Keratinocyte (primary cell): ENCODE data around the gene TBC1D22B. TPM values are rescaled to one million over a fixed set of nuclear protein-coding genes. Genes with fewer than 3 reads are reported as not detected.

ENCODE experiments used
- DNase-seq: peaks from one replicate; pipeline ENCODE4 v3.0.0-alpha.2; 2011; ENCODE audit warnings: low read depth, missing footprints, low spot score
- FAIRE-seq: peaks from 2 replicates; lab custom pipeline; 2011; peaks lifted over from hg19 to GRCh38; lab: Jason Lieb, UNC
- H2AFZ ChIP-seq: 2 replicates; pipeline ENCODE4 v1.6.0; 2012; ENCODE audit warnings: low read length, control low read depth, inconsistent platforms; ENCODE audit not compliant: control insufficient read depth
- H3K27ac ChIP-seq: 2 replicates; pipeline ENCODE4 v1.5.1; 2011; ENCODE audit warnings: low read length; ENCODE audit not compliant: control insufficient read depth, insufficient read depth
- H3K27me3 ChIP-seq: 3 replicates; pipeline ENCODE4 v1.6.0; 2011; ENCODE audit warnings: low read length; ENCODE audit not compliant: control insufficient read depth, insufficient read depth; ENCODE audit errors: extremely low read depth
- H3K36me3 ChIP-seq, 2 experiments: 2 replicates in 1 of 2; 3 replicates in 1 of 2; pipeline ENCODE4 v1.5.1; 2011; ENCODE audit warnings: low read length in 2 of 2, mild to moderate bottlenecking in 1 of 2; ENCODE audit not compliant: control insufficient read depth in 2 of 2, insufficient read depth in 2 of 2; ENCODE audit errors: extremely low read depth in 1 of 2
- H3K4me1 ChIP-seq: 3 replicates; pipeline ENCODE4 v1.5.1; 2011; ENCODE audit warnings: low read length; ENCODE audit not compliant: control insufficient read depth, insufficient read depth; ENCODE audit errors: extremely low read depth
- H3K4me2 ChIP-seq: 3 replicates; pipeline ENCODE4 v1.6.0; 2011; ENCODE audit warnings: low read depth, low read length; ENCODE audit not compliant: control insufficient read depth, insufficient read depth; ENCODE audit errors: extremely low read depth
- H3K4me3 ChIP-seq, 3 experiments: fragments of 200-600 bp in 1 of 3; sonication (generic) in 1 of 3; 2 replicates in 2 of 3; 3 replicates in 1 of 3; pipeline ENCODE4 v1.5.1; 2011 to 2016; ENCODE audit warnings: low read length in 3 of 3, mild to moderate bottlenecking in 3 of 3, control low read depth in 2 of 3, inconsistent platforms in 1 of 3, low read depth in 1 of 3, mixed read lengths in 1 of 3, mixed run types in 1 of 3, moderate library complexity in 1 of 3; ENCODE audit not compliant: control insufficient read depth in 2 of 3, insufficient read depth in 2 of 3; ENCODE audit errors: extremely low read depth in 1 of 3
- H3K79me2 ChIP-seq: 2 replicates; pipeline ENCODE4 v1.6.0; 2012; ENCODE audit warnings: low read length; ENCODE audit not compliant: control insufficient read depth, insufficient read depth
- H3K9ac ChIP-seq: 3 replicates; pipeline ENCODE4 v1.6.0; 2011; ENCODE audit warnings: low read length; ENCODE audit not compliant: control insufficient read depth, insufficient read depth; ENCODE audit errors: extremely low read depth
- H3K9me1 ChIP-seq: 3 replicates; pipeline ENCODE4 v1.6.0; 2011; ENCODE audit warnings: low read length; ENCODE audit not compliant: control insufficient read depth, insufficient read depth; ENCODE audit errors: extremely low read depth
- H3K9me3 ChIP-seq: 2 replicates; pipeline ENCODE4 v1.5.1; 2012; ENCODE audit warnings: low read depth, low read length; ENCODE audit not compliant: control insufficient read depth
- H4K20me1 ChIP-seq: 3 replicates; pipeline ENCODE4 v1.6.0; 2011; ENCODE audit warnings: low read length; ENCODE audit not compliant: control insufficient read depth, insufficient read depth; ENCODE audit errors: extremely low read depth
- EZH2 ChIP-seq: IDR thresholded peaks from one replicate; pipeline ENCODE4 v1.6.1; 2012; ENCODE audit warnings: inconsistent platforms, mild to moderate bottlenecking, low read length, moderate library complexity
- dilution Hi-C: fragments of 300-500 bp; cut with MboI; formaldehyde crosslinking; loops from one replicate; pipeline ENCODE4 v1.7.0; 2020; ENCODE audit warnings: low sequenced_read_pairs; ENCODE audit not compliant: extremely low pct_ligation_motif_present
- polyA plus RNA-seq, 5 experiments: library from polyadenylated mRNA; depleted of rRNA in 3 of 5; stranded (reverse) in 3 of 5; stranded (forward) in 1 of 5; unstranded in 1 of 5; fragments of >200 nt; gene quantifications; 1 replicate in 1 of 5; 2 replicates in 3 of 5; 3 replicates in 1 of 5; pipeline versions ENCODE4 v1.2.1 to v1.2.3, GENCODE V29; 2011 to 2012; ENCODE audit warnings: missing spikeins in 2 of 5, low read depth in 1 of 5, low replicate concordance in 1 of 5
- TF ChIP-seq, protein P1 (sequence below), 3 experiments: IDR thresholded peaks in 1 of 3; conservative IDR thresholded peaks in 1 of 3; optimal IDR thresholded peaks in 1 of 3; 2 replicates in 2 of 3; 3 replicates in 1 of 3; pipeline versions ENCODE3 to v1.5.1; 2011; ENCODE audit warnings: low read length in 3 of 3, mild to moderate bottlenecking in 3 of 3, moderate library complexity in 2 of 3, control low read depth in 1 of 3, inconsistent platforms in 1 of 3; ENCODE audit not compliant: insufficient read depth in 2 of 3; ENCODE audit errors: extremely low read depth in 1 of 3

TBC1D22B gene
- polyA plus RNA-seq, 1 donor (not counting 4 experiments of a cell fraction or from before 2014, with no cell fraction given), result 5.9 TPM

DNA sequence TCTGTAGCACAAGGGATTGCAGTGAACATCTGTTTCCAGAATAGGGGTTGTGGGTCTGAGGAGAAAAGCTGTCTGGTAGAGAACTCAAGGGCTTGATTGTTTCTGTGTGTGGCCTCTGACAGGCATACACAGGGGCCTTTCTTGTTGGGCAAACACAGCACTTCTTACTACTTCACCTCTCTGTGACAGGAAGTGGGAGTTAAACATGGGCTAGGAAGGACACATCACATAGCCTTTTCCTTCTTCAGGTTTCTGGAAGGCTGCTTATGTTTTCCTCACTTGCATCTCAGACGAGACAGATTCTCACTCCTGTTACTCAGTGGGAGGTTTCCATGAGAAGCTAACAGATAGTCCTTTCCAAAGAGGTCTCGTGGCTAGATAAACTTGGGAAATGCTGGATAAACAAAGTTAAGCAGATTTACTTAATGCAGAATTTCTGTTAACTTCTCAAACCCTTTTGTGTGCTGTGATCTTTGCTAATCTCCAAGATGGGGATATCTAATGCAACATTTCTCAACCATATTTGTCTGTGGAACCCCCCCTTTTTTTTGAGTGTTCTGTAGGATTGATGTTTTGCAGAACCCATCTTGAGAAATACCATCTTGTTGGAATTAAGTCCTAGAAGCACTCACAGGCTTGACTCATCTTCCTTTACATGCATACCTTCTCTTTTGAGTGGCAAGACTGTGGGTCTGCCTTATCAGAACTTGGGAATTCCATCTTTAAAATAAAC lies 54.3 kb downstream of the TBC1D22B start:
- H3K27me3 ChIP-seq, result no peaks in the 10 kb centered on the region
- no peaks in the 10 kb centered on the region for H3K79me2 ChIP-seq
- no peak overlapping the region for H3K4me3 ChIP-seq
- H3K27ac ChIP-seq, result no peak overlapping the region
- FAIRE-seq (no peak), DNase-seq (no peak)
- TF ChIP-seq, protein P1, sequence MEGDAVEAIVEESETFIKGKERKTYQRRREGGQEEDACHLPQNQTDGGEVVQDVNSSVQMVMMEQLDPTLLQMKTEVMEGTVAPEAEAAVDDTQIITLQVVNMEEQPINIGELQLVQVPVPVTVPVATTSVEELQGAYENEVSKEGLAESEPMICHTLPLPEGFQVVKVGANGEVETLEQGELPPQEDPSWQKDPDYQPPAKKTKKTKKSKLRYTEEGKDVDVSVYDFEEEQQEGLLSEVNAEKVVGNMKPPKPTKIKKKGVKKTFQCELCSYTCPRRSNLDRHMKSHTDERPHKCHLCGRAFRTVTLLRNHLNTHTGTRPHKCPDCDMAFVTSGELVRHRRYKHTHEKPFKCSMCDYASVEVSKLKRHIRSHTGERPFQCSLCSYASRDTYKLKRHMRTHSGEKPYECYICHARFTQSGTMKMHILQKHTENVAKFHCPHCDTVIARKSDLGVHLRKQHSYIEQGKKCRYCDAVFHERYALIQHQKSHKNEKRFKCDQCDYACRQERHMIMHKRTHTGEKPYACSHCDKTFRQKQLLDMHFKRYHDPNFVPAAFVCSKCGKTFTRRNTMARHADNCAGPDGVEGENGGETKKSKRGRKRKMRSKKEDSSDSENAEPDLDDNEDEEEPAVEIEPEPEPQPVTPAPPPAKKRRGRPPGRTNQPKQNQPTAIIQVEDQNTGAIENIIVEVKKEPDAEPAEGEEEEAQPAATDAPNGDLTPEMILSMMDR (optimal IDR thresholded peaks at IDR 0.05 in 1 of 3, IDR thresholded peaks at IDR 0.05 in 1 of 3, conservative IDR thresholded peaks at IDR 0.05 in 1 of 3; ENCODE audit: extremely low read depth in 1 of 3, insufficient read depth in 2 of 3, low read length in 3 of 3), result no peak
- TF ChIP-seq EZH2, result no peak
- dilution Hi-C loops, result no loop called here
- H3K4me1 ChIP-seq, result no peaks in the 10 kb centered on the region
- peaks cover 24 to 26% of the 10 kb centered on the region in 2 experiments for H3K36me3 ChIP-seq
- no peaks in the 10 kb centered on the region for H3K9me3 ChIP-seq
- H2AFZ ChIP-seq, result no peak overlapping the region
- no peaks in the 10 kb centered on the region for H4K20me1 ChIP-seq
- H3K4me2 ChIP-seq, result no peak overlapping the region
- no peak overlapping the region for H3K9ac ChIP-seq
- no peaks in the 10 kb centered on the region for H3K9me1 ChIP-seq

DNA sequence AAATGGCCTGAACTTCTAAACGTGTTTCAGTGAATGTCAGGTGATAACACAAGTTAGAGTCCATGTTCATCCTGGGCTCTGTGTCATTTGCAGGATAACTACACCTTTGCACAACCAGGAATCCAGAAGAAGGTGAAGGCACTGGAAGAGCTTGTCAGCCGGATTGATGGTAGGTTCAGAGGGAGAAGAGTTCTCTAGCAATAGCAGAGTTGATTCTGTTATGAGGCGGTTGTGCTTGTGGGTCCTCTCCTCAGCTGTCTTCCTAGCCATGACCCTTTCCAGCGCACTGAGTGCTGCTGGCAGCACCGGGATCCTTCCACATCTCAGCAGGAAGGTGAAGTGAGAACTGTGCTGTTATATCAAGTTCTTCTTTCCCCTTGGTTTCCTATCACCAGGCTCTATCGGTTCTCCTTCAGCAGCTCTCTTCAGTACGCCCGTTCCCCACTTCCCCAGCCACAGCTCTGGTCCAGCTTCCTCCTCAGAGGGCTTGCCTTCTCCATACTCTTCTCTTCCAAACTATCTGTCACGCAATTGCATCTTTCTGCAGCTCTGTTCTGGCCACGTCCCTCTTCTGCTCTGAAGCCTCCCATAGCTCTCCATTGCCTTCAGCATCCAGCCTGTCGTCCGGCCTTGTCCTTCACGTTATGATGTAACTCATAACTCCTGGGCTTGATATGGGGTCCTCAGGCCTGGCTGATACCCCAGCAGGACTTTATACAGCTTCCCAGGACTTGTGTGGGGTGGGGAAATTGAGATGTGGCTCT lies 56.3 kb downstream of the TBC1D22B start:
- H3K9me3 ChIP-seq, result no peaks in the 10 kb centered on the region
- H2AFZ ChIP-seq, result no peak overlapping the region
- H3K9me1 ChIP-seq, result no peaks in the 10 kb centered on the region
- H3K4me3 ChIP-seq, result no peak overlapping the region
- dilution Hi-C loops, result no loop called here
- no peaks in the 10 kb centered on the region for H3K4me1 ChIP-seq
- TF ChIP-seq, protein P1 (optimal IDR thresholded peaks at IDR 0.05 in 1 of 3, IDR thresholded peaks at IDR 0.05 in 1 of 3, conservative IDR thresholded peaks at IDR 0.05 in 1 of 3; ENCODE audit: extremely low read depth in 1 of 3, insufficient read depth in 2 of 3, low read length in 3 of 3), result no peak
- no peak for TF ChIP-seq EZH2
- no peaks in the 10 kb centered on the region for H4K20me1 ChIP-seq
- DNase-seq, result no peak
- H3K27ac ChIP-seq, result no peak overlapping the region
- no peaks in the 10 kb centered on the region for H3K79me2 ChIP-seq
- FAIRE-seq, result no peak
- H3K4me2 ChIP-seq, result no peak overlapping the region
- peaks cover 33 to 35% of the 10 kb centered on the region in 2 experiments for H3K36me3 ChIP-seq
- no peak overlapping the region for H3K9ac ChIP-seq
- H3K27me3 ChIP-seq, result no peaks in the 10 kb centered on the region
